H1 (cell line): ENCODE measurements around the gene SH3PXD2B. TPM values are rescaled to one million over a fixed set of nuclear protein-coding genes. Genes with fewer than 3 reads are reported as not detected.

Experiments
- CTCF ChIA-PET: fragments of 300-600 bp; sonication (Branson Sonifier 250); formaldehyde crosslinking; loops from one replicate; lab custom pipeline; 2021; ENCODE audit not compliant: partially characterized antibody; lab: Charles Lee
- POLR2A ChIA-PET: fragments of 300-600 bp; sonication (Branson Sonifier 250); formaldehyde crosslinking; loops from one replicate; lab custom pipeline; 2021; ENCODE audit warnings: inconsistent platforms; ENCODE audit not compliant: partially characterized antibody; lab: Charles Lee
- DNase-seq, 2 experiments: peaks; one replicate each; pipeline versions ENCODE4 v3.0.0 to v3.0.0-alpha.2; 2010 to 2022; ENCODE audit warnings: low spot score in 2 of 2, low read depth in 1 of 2, mixed read lengths in 1 of 2
- FAIRE-seq: peaks from 2 replicates; lab custom pipeline; 2011; peaks lifted over from hg19 to GRCh38; lab: Jason Lieb, UNC
- H2AFZ ChIP-seq: 2 replicates; pipeline ENCODE4 v1.8.1; 2012; ENCODE audit warnings: low read length, inconsistent platforms
- H2AK5ac ChIP-seq: 2 replicates; pipeline ENCODE4 v1.6.1; 2013; ENCODE audit warnings: low read depth, low read length
- H2BK120ac ChIP-seq: replicated peaks from 2 replicates; pipeline ENCODE3; 2013; ENCODE audit warnings: low read depth, low read length, inconsistent platforms
- H2BK12ac ChIP-seq: 2 replicates; pipeline ENCODE4 v1.6.1; 2013; ENCODE audit warnings: low read depth, low read length
- H2BK15ac ChIP-seq: 2 replicates; pipeline ENCODE4 v1.6.1; 2013; ENCODE audit warnings: low read length
- H2BK20ac ChIP-seq: 2 replicates; pipeline ENCODE4 v1.6.1; 2013; ENCODE audit warnings: low read length
- H2BK5ac ChIP-seq: 2 replicates; pipeline ENCODE4 v1.6.1; 2013; ENCODE audit warnings: low read depth, low read length
- H3K14ac ChIP-seq: 2 replicates; pipeline ENCODE4 v1.6.1; 2013; ENCODE audit warnings: inconsistent platforms; ENCODE audit not compliant: insufficient read length
- H3K18ac ChIP-seq: 2 replicates; pipeline ENCODE4 v1.6.1; 2013; ENCODE audit warnings: low read length; ENCODE audit errors: extremely low read depth
- H3K23ac ChIP-seq: 2 replicates; pipeline ENCODE4 v1.6.1; 2013; ENCODE audit warnings: inconsistent platforms; ENCODE audit not compliant: insufficient read length
- H3K23me2 ChIP-seq: 2 replicates; pipeline ENCODE4 v1.6.1; 2013; ENCODE audit warnings: low read depth, low read length
- H3K27ac ChIP-seq: 2 replicates; pipeline ENCODE4 v1.6.1; 2011; ENCODE audit warnings: low read depth, low read length, inconsistent platforms
- H3K27me3 ChIP-seq, 4 experiments: replicated peaks in 1 of 4; 1 replicate in 1 of 4; 2 replicates in 3 of 4; pipeline versions ENCODE4 v1.6.1 to v1.8.1; 2011 to 2013; ENCODE audit warnings: low read length in 3 of 4, mild to moderate bottlenecking in 3 of 4, inconsistent platforms in 2 of 4, mixed read lengths in 2 of 4, moderate library complexity in 1 of 4; ENCODE audit not compliant: control insufficient read depth in 3 of 4, insufficient read depth in 3 of 4; ENCODE audit errors: extremely low read depth in 1 of 4
- H3K36me3 ChIP-seq, 4 experiments: 2 replicates each; pipeline versions ENCODE4 v1.6.1 to v1.8.1; 2011 to 2013; ENCODE audit warnings: mild to moderate bottlenecking in 4 of 4, low read length in 3 of 4, moderate library complexity in 2 of 4, control low read depth in 1 of 4, inconsistent platforms in 1 of 4; ENCODE audit not compliant: insufficient read depth in 4 of 4, control insufficient read depth in 2 of 4
- H3K4ac ChIP-seq: replicated peaks from 2 replicates; pipeline ENCODE3; 2013; ENCODE audit warnings: low read length, low read depth, mixed read lengths, inconsistent platforms; ENCODE audit not compliant: insufficient read length
- H3K4me1 ChIP-seq, 4 experiments: replicated peaks in 1 of 4; 1 replicate in 1 of 4; 2 replicates in 3 of 4; pipeline versions ENCODE4 v1.6.1 to v1.8.1; 2011 to 2013; ENCODE audit warnings: low read length in 3 of 4, inconsistent platforms in 2 of 4, mixed read lengths in 1 of 4; ENCODE audit not compliant: insufficient read depth in 4 of 4, control insufficient read depth in 3 of 4
- H3K4me2 ChIP-seq, 2 experiments: 2 replicates each; pipeline versions ENCODE4 v1.6.1 to v1.8.1; 2011 to 2013; ENCODE audit warnings: low read depth in 2 of 2, low read length in 2 of 2, control low read depth in 1 of 2, inconsistent platforms in 1 of 2, mild to moderate bottlenecking in 1 of 2; ENCODE audit not compliant: insufficient read depth in 1 of 2
- H3K4me3 ChIP-seq, 4 experiments: fragments of 200-600, 300-600 bp in 1 of 4; sonication (generic), shearing (Covaris generic), sonication (Bioruptor Twin) in 1 of 4; 2 replicates each; pipeline versions ENCODE4 v1.5.1 to v1.8.1; 2011 to 2016; ENCODE audit warnings: low read length in 4 of 4, low read depth in 3 of 4, control low read depth in 2 of 4, inconsistent platforms in 2 of 4, mild to moderate bottlenecking in 2 of 4, mixed read lengths in 1 of 4, moderate library complexity in 1 of 4; ENCODE audit not compliant: insufficient read depth in 2 of 4; ENCODE audit errors: extremely low read depth in 1 of 4
- H3K56ac ChIP-seq: replicated peaks from 2 replicates; pipeline ENCODE3; 2013; ENCODE audit warnings: low read depth, mild to moderate bottlenecking, mixed read lengths, low read length, inconsistent platforms; ENCODE audit not compliant: insufficient read length
- H3K79me1 ChIP-seq: 2 replicates; pipeline ENCODE4 v1.6.1; 2013; ENCODE audit warnings: low read depth, low read length, control low read depth
- H3K79me2 ChIP-seq, 2 experiments: 2 replicates each; pipeline versions ENCODE4 v1.6.1 to v1.8.1; 2012 to 2013; ENCODE audit warnings: low read length in 2 of 2, mild to moderate bottlenecking in 2 of 2, inconsistent platforms in 1 of 2; ENCODE audit not compliant: insufficient read depth in 2 of 2, control insufficient read depth in 1 of 2
- H3K9ac ChIP-seq, 4 experiments: replicated peaks in 1 of 4; 1 replicate in 1 of 4; 2 replicates in 3 of 4; pipeline versions ENCODE4 v1.6.1 to v1.8.1; 2011 to 2013; ENCODE audit warnings: low read depth in 3 of 4, low read length in 3 of 4, control low read depth in 2 of 4, mild to moderate bottlenecking in 2 of 4, moderate library complexity in 2 of 4, inconsistent platforms in 1 of 4; ENCODE audit errors: extremely low read depth in 1 of 4
- H3K9me3 ChIP-seq, 2 experiments: 2 replicates each; pipeline versions ENCODE4 v1.6.1 to v1.8.1; 2012 to 2013; ENCODE audit warnings: mild to moderate bottlenecking in 2 of 2, moderate library complexity in 2 of 2, control low read depth in 1 of 2, inconsistent platforms in 1 of 2, low read depth in 1 of 2, low read length in 1 of 2, mixed read lengths in 1 of 2; ENCODE audit not compliant: insufficient read depth in 2 of 2
- H4K20me1 ChIP-seq, 2 experiments: replicated peaks in 1 of 2; 2 replicates each; pipeline versions ENCODE3 to v1.8.1; 2011 to 2013; ENCODE audit warnings: inconsistent platforms in 2 of 2, low read length in 2 of 2, mild to moderate bottlenecking in 1 of 2; ENCODE audit not compliant: insufficient read depth in 2 of 2, control insufficient read depth in 1 of 2
- H4K5ac ChIP-seq: 2 replicates; pipeline ENCODE4 v1.6.1; 2013; ENCODE audit warnings: low read length, low read depth, mixed read lengths, inconsistent platforms; ENCODE audit not compliant: insufficient read length
- H4K8ac ChIP-seq: 2 replicates; pipeline ENCODE4 v1.8.0; 2013; ENCODE audit warnings: mild to moderate bottlenecking, moderate library complexity, low read length, inconsistent platforms; ENCODE audit not compliant: insufficient read depth; ENCODE audit errors: extremely low read depth
- H4K91ac ChIP-seq: replicated peaks from 2 replicates; pipeline ENCODE3; 2013; ENCODE audit warnings: low read length, mixed read lengths, inconsistent platforms; ENCODE audit not compliant: insufficient read length
- CHD2 ChIP-seq: IDR thresholded peaks from 2 replicates; pipeline ENCODE4 v1.6.1; 2012; ENCODE audit warnings: low read length, improper control_type of control experiment
- CREB1 ChIP-seq: IDR thresholded peaks from 2 replicates; pipeline ENCODE4 v1.6.1; 2012; ENCODE audit warnings: inconsistent platforms
- HDAC2 ChIP-seq, 2 experiments: fragments of 300-600 bp in 1 of 2; sonication (generic) in 1 of 2; IDR thresholded peaks; 2 replicates each; pipeline ENCODE4 v1.6.1; 2011 to 2012; ENCODE audit warnings: low read depth in 2 of 2, low read length in 2 of 2, mild to moderate bottlenecking in 2 of 2, moderate library complexity in 2 of 2, borderline replicate concordance in 1 of 2, inconsistent platforms in 1 of 2
- JUND ChIP-seq: IDR thresholded peaks from 2 replicates; pipeline ENCODE4 v1.6.1; 2011; ENCODE audit warnings: mild to moderate bottlenecking, improper control_type of control experiment, low read length
- NANOG ChIP-seq: IDR thresholded peaks from 2 replicates; pipeline ENCODE4 v1.6.1; 2011; ENCODE audit warnings: low read length, low read depth, mild to moderate bottlenecking, inconsistent platforms; ENCODE audit not compliant: insufficient read depth, poor library complexity, severe bottlenecking
- POLR2A ChIP-seq, 2 experiments: IDR thresholded peaks; 1 replicate in 1 of 2; 2 replicates in 1 of 2; pipeline ENCODE4 v1.6.1; 2011; ENCODE audit warnings: low read depth in 2 of 2, low read length in 2 of 2, mild to moderate bottlenecking in 2 of 2; ENCODE audit errors: control extremely low read depth in 1 of 2
- RNF2 ChIP-seq: fragments of 200-900, 300-1000 bp; sonication (generic); IDR thresholded peaks from 2 replicates; pipeline ENCODE4 v1.7.1; 2016; ENCODE audit warnings: borderline replicate concordance, low read depth, mild to moderate bottlenecking, antibody characterized with exemption, low read length; ENCODE audit not compliant: poor library complexity, severe bottlenecking; ENCODE audit errors: missing control alignments
- TAF7 ChIP-seq: optimal IDR thresholded peaks from 2 replicates; pipeline ENCODE3; 2011; ENCODE audit warnings: low read depth, mild to moderate bottlenecking, inconsistent platforms, low read length, moderate library complexity, borderline replicate concordance
- TCF12 ChIP-seq: IDR thresholded peaks from 2 replicates; pipeline ENCODE4 v1.6.1; 2011; ENCODE audit warnings: low read depth, mild to moderate bottlenecking, low read length
- ZNF274 ChIP-seq: IDR thresholded peaks from 2 replicates; pipeline ENCODE4 v1.7.0; 2012; ENCODE audit warnings: low read length, borderline replicate concordance; ENCODE audit errors: extremely low read depth
- WGBS, 2 experiments: shearing (Covaris generic) in 1 of 2; methylation state at CpG; one replicate each; pipeline versions ENCODE4 v1.1.6 to v1.1.7; 2013 to 2015; ENCODE audit warnings: low lambda C conversion rate in 2 of 2, mixed read lengths in 2 of 2, inconsistent platforms in 1 of 2, low coverage in 1 of 2, missing lambda C conversion rate in 1 of 2; ENCODE audit not compliant: insufficient replicate concordance in 2 of 2, insufficient coverage in 1 of 2, insufficient read length in 1 of 2; ENCODE audit errors: extremely low coverage in 1 of 2, missing lambda C conversion rate in 1 of 2; 5-methylcytosine and 5-hydroxymethylcytosine counted together
- polyA plus RNA-seq, 7 experiments: library from polyadenylated mRNA; depleted of rRNA in 3 of 7; stranded (reverse) in 5 of 7; unstranded in 2 of 7; fragments of >200 nt in 5 of 7; fragments of 200-250 nt in 2 of 7; gene quantifications; 1 replicate in 5 of 7; 2 replicates in 1 of 7; 4 replicates in 1 of 7; pipeline versions ENCODE4 v1.2.1 to v1.2.3, GENCODE V29; 2011 to 2013; ENCODE audit warnings: missing spikeins in 2 of 7, mixed read lengths in 2 of 7
- total RNA-seq: library from RNA; stranded (reverse); fragmentation: NEBNext Ultra II Directional; extraction: Animal tissue kit (Norgen Biotek cat#: 25700); gene quantifications from 2 replicates; pipeline ENCODE4 v1.2.1, GENCODE V29; 2021

Gene SH3PXD2B
- total and polyA plus RNA-seq, 2 of the 8 experiments (the other 6 are each of a cell fraction or from before 2014, with no cell fraction given): 32.9 to 72.9 TPM

- 0 out of 2 replicates have a peak overlapping the region, but pooled peaks have one; percentile 45 for H2AFZ ChIP-seq
- no peak overlapping the region for H3K9ac ChIP-seq
- ChIA-PET CTCF (interaction anchor here (1.1 to 2.8 kb wide), 3 partner anchors 9 to 149 kb away, joined by 4 to 17 read pairs (median 5); no protein-coding TSS in a partner anchor), POLR2A (interaction anchor here (0.6 to 1.2 kb wide), 2 partner anchors 10 to 19 kb away, joined by 3 to 5 read pairs; partner anchors contain the start of gene UBTD2)
- DNase-seq: no peak
- 0 out of 4 replicates have a peak, but pooled peaks cover 0 to 5% of the 10 kb centered on the region in 2 experiments for H3K9me3 ChIP-seq
- no peak overlapping the region for H2AK5ac ChIP-seq
- H3K23me2 ChIP-seq: no peaks in the 10 kb centered on the region
- FAIRE-seq: no peak
- H3K18ac ChIP-seq: no peak overlapping the region
- no peak overlapping the region for H3K14ac ChIP-seq
- no peak overlapping the region for H3K23ac ChIP-seq
- no peaks in the 10 kb centered on the region for H3K79me1 ChIP-seq
- no peak overlapping the region for H3K4me3 ChIP-seq
- no peaks in the 10 kb centered on the region for H3K27me3 ChIP-seq
- H3K79me2 ChIP-seq: no peaks in the 10 kb centered on the region
- H4K5ac ChIP-seq: no peak overlapping the region
- no peak overlapping the region for H2BK5ac ChIP-seq
- H3K27ac ChIP-seq: no peak overlapping the region
- no peak overlapping the region for H3K4me2 ChIP-seq
- no peak overlapping the region for H3K56ac ChIP-seq
- H2BK120ac ChIP-seq: no peak overlapping the region
- no peak overlapping the region for H3K4ac ChIP-seq
- no peak overlapping the region for H2BK20ac ChIP-seq
- H4K20me1 ChIP-seq: no peaks in the 10 kb centered on the region
- no peak overlapping the region for H4K91ac ChIP-seq
- H4K8ac ChIP-seq: no peak overlapping the region
- TF ChIP-seq HDAC2 (IDR thresholded peaks at IDR 0.05; ENCODE audit: borderline replicate concordance in 1 of 2, low read depth in 2 of 2, low read length in 2 of 2): no peak
- TF ChIP-seq ZNF274: no peak
- no peak for TF ChIP-seq TAF7
- TF ChIP-seq CREB1: no peak
- no peak for TF ChIP-seq NANOG
- no peak for TF ChIP-seq JUND
- no peak for TF ChIP-seq RNF2
- no peak for TF ChIP-seq POLR2A (IDR thresholded peaks at IDR 0.05; ENCODE audit: control extremely low read depth in 1 of 2, low read depth in 2 of 2, low read length in 2 of 2)
- no peak for TF ChIP-seq TCF12
- no peak for TF ChIP-seq CHD2
- no peak overlapping the region for H2BK12ac ChIP-seq
- WGBS, 2 experiments: 80% methylated on average over 9 of the region's 9 CpGs; no CpG with 5 or more reads in 1 of the 2 experiments
- no peak overlapping the region for H2BK15ac ChIP-seq
- no peaks in the 10 kb centered on the region for H3K4me1 ChIP-seq
- no peaks in the 10 kb centered on the region for H3K36me3 ChIP-seq
Observed at GRCh38 chr5:172302047-172302710, 152.1 kb downstream of the SH3PXD2B start.
